Endodermal cell (in vitro differentiated cells): Measurements from ENCODE around the gene ARHGEF3. TPM values are rescaled to one million over a fixed set of nuclear protein-coding genes. Genes with fewer than 3 reads are reported as not detected.

Source experiments
- DNase-seq: peaks from one replicate; pipeline ENCODE4 v3.0.0-alpha.2; 2017
- H3K27ac ChIP-seq: 2 replicates; pipeline ENCODE4 v1.5.1; 2013; ENCODE audit warnings: mild to moderate bottlenecking, low read depth, low read length, moderate library complexity
- H3K27me3 ChIP-seq: 2 replicates; pipeline ENCODE4 v1.6.1; 2013; ENCODE audit warnings: mild to moderate bottlenecking, low read length, moderate library complexity; ENCODE audit not compliant: insufficient read depth, control insufficient read depth, poor library complexity, severe bottlenecking
- H3K36me3 ChIP-seq: 2 replicates; pipeline ENCODE4 v1.7.0; 2013; ENCODE audit warnings: mild to moderate bottlenecking, low read length, moderate library complexity; ENCODE audit not compliant: control insufficient read depth, insufficient read depth
- H3K4me1 ChIP-seq: one replicate; pipeline ENCODE4 v1.7.0; 2013; ENCODE audit warnings: low read length; ENCODE audit not compliant: control insufficient read depth, insufficient read depth
- H3K4me3 ChIP-seq: 2 replicates; pipeline ENCODE4 v1.5.1; 2013; ENCODE audit warnings: mild to moderate bottlenecking, low read length, moderate library complexity
- H3K9ac ChIP-seq: 2 replicates; pipeline ENCODE4 v1.6.1; 2013; ENCODE audit warnings: mild to moderate bottlenecking, low read length, moderate library complexity; ENCODE audit not compliant: poor library complexity, severe bottlenecking; ENCODE audit errors: extremely low read depth
- H3K9me3 ChIP-seq: 2 replicates; pipeline ENCODE4 v1.6.1; 2013; ENCODE audit warnings: mild to moderate bottlenecking, low read length, moderate library complexity; ENCODE audit not compliant: control insufficient read depth
- H3K27ac Mint-ChIP-seq: 2 replicates; pipeline ENCODE4 v1.8.0; 2020; ENCODE audit warnings: mixed read lengths
- H3K27me3 Mint-ChIP-seq: 2 replicates; pipeline ENCODE4 v1.8.0; 2021; ENCODE audit warnings: mild to moderate bottlenecking, mixed read lengths; ENCODE audit not compliant: insufficient read depth
- H3K36me3 Mint-ChIP-seq: 2 replicates; pipeline ENCODE4 v1.8.0; 2020; ENCODE audit warnings: low read depth, mixed read lengths
- H3K4me1 Mint-ChIP-seq: 2 replicates; pipeline ENCODE4 v1.8.0; 2020; ENCODE audit warnings: mixed read lengths
- H3K4me3 Mint-ChIP-seq: 2 replicates; pipeline ENCODE4 v1.8.0; 2020; ENCODE audit warnings: mild to moderate bottlenecking, moderate library complexity, mixed read lengths
- H3K9me3 Mint-ChIP-seq: 2 replicates; pipeline ENCODE4 v1.8.0; 2020; ENCODE audit warnings: mild to moderate bottlenecking, mixed read lengths
- CTCF ChIP-seq: fragments of 200-600 bp; sonication (generic); conservative IDR thresholded peaks from 2 replicates; pipeline ENCODE4 v1.5.0; 2021; ENCODE audit warnings: antibody characterized with exemption, mild to moderate bottlenecking
- WGBS, 2 experiments: methylation state at CpG; one replicate each; pipeline versions ENCODE4 v1.1.5 to v1.1.7; 2013; ENCODE audit warnings: missing lambda C conversion rate in 2 of 2, mixed read lengths in 1 of 2; ENCODE audit not compliant: insufficient coverage in 1 of 2, insufficient read length in 1 of 2; 5-methylcytosine and 5-hydroxymethylcytosine counted together
- total RNA-seq, 2 donors: library from RNA; stranded (reverse); fragmentation: NEBNext Ultra II Directional in 1 of 2; extraction: Animal tissue kit (Norgen Biotek cat#: 25700) in 1 of 2; gene quantifications; 2 replicates in 1 of 2; 3 replicates in 1 of 2; pipeline ENCODE4 v1.2.1, GENCODE V29; 2021

ARHGEF3 gene
- total RNA-seq, 2 donors from 2014 or later, result 12.7 to 14.1 TPM

GRCh38 chr3:56775838-56776555 is 25.8 kb downstream of the ARHGEF3 start:
- peaks cover 19% of the 10 kb centered on the region for H3K4me1 ChIP-seq
- H3K4me3 Mint-ChIP-seq, result no peak overlapping the region
- no peaks in the 10 kb centered on the region for H3K9me3 Mint-ChIP-seq
- no peak for TF ChIP-seq CTCF
- H3K36me3 Mint-ChIP-seq, result peaks cover 19% of the 10 kb centered on the region
- no peaks in the 10 kb centered on the region for H3K27me3 ChIP-seq
- H3K27ac Mint-ChIP-seq, result no peak overlapping the region
- WGBS, 2 experiments, result 91 to 97% methylated on average over 8 of the region's 8 CpGs
- no peak overlapping the region for H3K9ac ChIP-seq
- H3K36me3 ChIP-seq, result peaks cover 5% of the 10 kb centered on the region
- H3K4me1 Mint-ChIP-seq, result peaks cover 19% of the 10 kb centered on the region
- no peak overlapping the region for H3K4me3 ChIP-seq
- H3K27me3 Mint-ChIP-seq, result no peaks in the 10 kb centered on the region
- no peak overlapping the region for H3K27ac ChIP-seq
- no peak for DNase-seq
- H3K9me3 ChIP-seq, result no peaks in the 10 kb centered on the region

- 92 to 100% methylated on average over 4 to 7 of the region's 7 CpGs for WGBS, 2 experiments
- H3K27me3 Mint-ChIP-seq, result no peaks in the 10 kb centered on the region
- TF ChIP-seq CTCF, result no peak
- Histone ChIP-seq H3K9ac (no peak overlapping the region), H3K4me3 (no peak overlapping the region), H3K27ac (no peak overlapping the region), H3K4me1 (peaks cover 19% of the 10 kb centered on the region), H3K9me3 (no peaks in the 10 kb centered on the region), H3K27me3 (no peaks in the 10 kb centered on the region), H3K36me3 (peaks cover 5% of the 10 kb centered on the region)
- no peak overlapping the region for H3K4me3 Mint-ChIP-seq
- DNase-seq, result no peak
- no peaks in the 10 kb centered on the region for H3K9me3 Mint-ChIP-seq
- H3K4me1 Mint-ChIP-seq, result peaks cover 13% of the 10 kb centered on the region
- H3K27ac Mint-ChIP-seq, result no peak overlapping the region
- H3K36me3 Mint-ChIP-seq, result peaks cover 19% of the 10 kb centered on the region
Measured at GRCh38 chr3:56775445-56775837, 26.3 kb downstream of the ARHGEF3 start.

GRCh38 chr3:56773986-56774385 is 27.8 kb downstream of the ARHGEF3 start:
- H3K27me3 Mint-ChIP-seq, result no peaks in the 10 kb centered on the region
- no peaks in the 10 kb centered on the region for H3K27me3 ChIP-seq
- no peak for TF ChIP-seq CTCF
- H3K27ac Mint-ChIP-seq, result no peak overlapping the region
- no peak for DNase-seq
- H3K9me3 ChIP-seq, result no peaks in the 10 kb centered on the region
- peaks cover 12% of the 10 kb centered on the region for H3K4me1 ChIP-seq
- no peak overlapping the region for H3K4me3 ChIP-seq
- H3K36me3 ChIP-seq, result peaks cover 5% of the 10 kb centered on the region
- H3K9ac ChIP-seq, result no peak overlapping the region
- H3K36me3 Mint-ChIP-seq, result peaks cover 19% of the 10 kb centered on the region
- no peak overlapping the region for H3K4me3 Mint-ChIP-seq
- no peak overlapping the region for H3K27ac ChIP-seq
- H3K9me3 Mint-ChIP-seq, result no peaks in the 10 kb centered on the region
- H3K4me1 Mint-ChIP-seq, result peaks cover 13% of the 10 kb centered on the region
